Upper lobe of left lung (tissue), 6 donors: Measurements from ENCODE around the gene AHSG. TPM values are rescaled to one million over a fixed set of nuclear protein-coding genes. Genes with fewer than 3 reads are reported as not detected.

ENCODE experiments used
- ATAC-seq, 2 donors: fragments of 200-7000 bp; cut with Tn5 transposase; one replicate each; pipeline ENCODE4 v1.9.1; 2022; ENCODE audit warnings: mild to moderate bottlenecking in 2 of 2, moderate library complexity in 2 of 2; ENCODE audit not compliant: low FRiP score in 2 of 2
- DNase-seq, 2 donors: peaks; one replicate each; pipeline ENCODE4 v3.0.0-alpha.2; 2019 to 2020
- H3K27ac ChIP-seq, 4 donors: fragments of 200-600 bp; sonication (generic); one replicate each; pipeline ENCODE4 v1.5.1; 2016 to 2019
- H3K27me3 ChIP-seq, 4 donors: fragments of 200-600 bp; sonication (generic); one replicate each; pipeline ENCODE4 v1.5.1; 2017 to 2019
- H3K36me3 ChIP-seq, 4 donors: fragments of 200-600 bp; sonication (generic); one replicate each; pipeline ENCODE4 v1.5.1; 2016 to 2019
- H3K4me1 ChIP-seq, 4 donors: fragments of 200-600 bp; sonication (generic); one replicate each; pipeline ENCODE4 v1.5.1; 2018 to 2019
- H3K4me3 ChIP-seq, 4 donors: fragments of 200-600 bp; sonication (generic); one replicate each; pipeline ENCODE4 v1.5.1; 2017 to 2019; ENCODE audit warnings: mild to moderate bottlenecking in 2 of 4, moderate library complexity in 1 of 4
- H3K9me3 ChIP-seq, 4 donors: fragments of 200-600 bp; sonication (generic); one replicate each; pipeline ENCODE4 v1.5.1; 2018 to 2019
- EP300 ChIP-seq, 4 donors: sonication (generic); formaldehyde crosslinking; IDR thresholded peaks; one replicate each; pipeline ENCODE4 v1.5.1; 2017; ENCODE audit warnings: antibody characterized with exemption in 4 of 4, control low read depth in 2 of 4
- POLR2A ChIP-seq, 4 donors: fragments of 450-650 bp; IDR thresholded peaks; one replicate each; pipeline ENCODE4 v1.5.1; 2016 to 2017; ENCODE audit warnings: antibody characterized with exemption in 4 of 4, mild to moderate bottlenecking in 2 of 4
- POLR2AphosphoS5 ChIP-seq, 2 donors: sonication (generic); formaldehyde crosslinking; IDR thresholded peaks; one replicate each; pipeline ENCODE4 v1.5.1; 2017; ENCODE audit warnings: antibody characterized with exemption in 2 of 2
- WGBS, 2 donors: methylation state at CpG; one replicate each; pipeline ENCODE4 v1.1.5; 2017 to 2018; 5-methylcytosine and 5-hydroxymethylcytosine counted together
- total RNA-seq, 6 donors: library from RNA; depleted of rRNA in 4 of 6; stranded (reverse); fragments of >200 nt in 4 of 6; gene quantifications; one replicate each; pipeline versions ENCODE4 v1.1.0 to v1.2.1, GENCODE V29; 2016 to 2021
- TF ChIP-seq, protein P1 (sequence below), 6 experiments: fragments of 450-650 bp in 4 of 6; fragments of 200-600 bp in 2 of 6; sonication (generic) in 2 of 6; IDR thresholded peaks; one replicate each; pipeline ENCODE4 v1.5.1; 2016 to 2019; ENCODE audit warnings: antibody characterized with exemption in 6 of 6
- donor health status: DM: no; HTN: no; CAD: no; lungs with moderate emphysema.
- donor health status: DM: no; HTN: yes; CAD: no; lungs with severe emphysema.

AHSG gene
- total RNA-seq, 6 donors from 2014 or later, result 1.1 to 1.5 TPM; not detected in 4

DNA sequence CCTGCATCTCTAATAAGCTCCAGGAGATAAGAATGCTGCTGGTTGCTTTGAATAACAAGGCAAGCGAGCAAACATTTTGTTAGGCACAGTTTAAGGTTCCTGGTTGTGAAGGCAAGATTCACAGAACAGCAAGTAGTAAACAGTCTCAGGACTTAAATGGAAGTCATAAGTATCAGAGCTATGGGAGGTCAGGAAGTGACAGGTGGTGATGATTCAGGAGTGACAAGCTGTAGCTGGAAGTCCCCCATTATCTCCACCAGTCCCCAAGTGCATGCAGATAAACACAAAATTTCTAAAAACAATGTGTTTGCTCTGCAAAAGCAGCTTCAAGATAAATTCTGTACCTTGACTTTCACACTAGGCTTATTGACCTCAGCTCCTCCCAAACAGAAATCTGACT is 30.6 kb downstream of the AHSG start:
- Histone ChIP-seq H3K27me3 (no peaks in the 10 kb centered on the region), H3K4me1 (peaks cover 0 to 14% (median 3%) of the 10 kb centered on the region in 4 donors), H3K27ac (no peak overlapping the region), H3K36me3 (no peaks in the 10 kb centered on the region), H3K4me3 (no peak overlapping the region), H3K9me3 (no peaks in the 10 kb centered on the region)
- TF ChIP-seq POLR2AphosphoS5 (IDR thresholded peaks at IDR 0.05) (no peak), POLR2A (IDR thresholded peaks at IDR 0.05) (no peak), EP300 (IDR thresholded peaks at IDR 0.05) (no peak)
- TF ChIP-seq, protein P1, sequence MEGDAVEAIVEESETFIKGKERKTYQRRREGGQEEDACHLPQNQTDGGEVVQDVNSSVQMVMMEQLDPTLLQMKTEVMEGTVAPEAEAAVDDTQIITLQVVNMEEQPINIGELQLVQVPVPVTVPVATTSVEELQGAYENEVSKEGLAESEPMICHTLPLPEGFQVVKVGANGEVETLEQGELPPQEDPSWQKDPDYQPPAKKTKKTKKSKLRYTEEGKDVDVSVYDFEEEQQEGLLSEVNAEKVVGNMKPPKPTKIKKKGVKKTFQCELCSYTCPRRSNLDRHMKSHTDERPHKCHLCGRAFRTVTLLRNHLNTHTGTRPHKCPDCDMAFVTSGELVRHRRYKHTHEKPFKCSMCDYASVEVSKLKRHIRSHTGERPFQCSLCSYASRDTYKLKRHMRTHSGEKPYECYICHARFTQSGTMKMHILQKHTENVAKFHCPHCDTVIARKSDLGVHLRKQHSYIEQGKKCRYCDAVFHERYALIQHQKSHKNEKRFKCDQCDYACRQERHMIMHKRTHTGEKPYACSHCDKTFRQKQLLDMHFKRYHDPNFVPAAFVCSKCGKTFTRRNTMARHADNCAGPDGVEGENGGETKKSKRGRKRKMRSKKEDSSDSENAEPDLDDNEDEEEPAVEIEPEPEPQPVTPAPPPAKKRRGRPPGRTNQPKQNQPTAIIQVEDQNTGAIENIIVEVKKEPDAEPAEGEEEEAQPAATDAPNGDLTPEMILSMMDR (IDR thresholded peaks at IDR 0.05), result no peak
- 77 to 82% methylated on average over 1 of the region's 1 CpG for WGBS, 2 donors
- ATAC-seq (no peak), DNase-seq (no peak)

DNA sequence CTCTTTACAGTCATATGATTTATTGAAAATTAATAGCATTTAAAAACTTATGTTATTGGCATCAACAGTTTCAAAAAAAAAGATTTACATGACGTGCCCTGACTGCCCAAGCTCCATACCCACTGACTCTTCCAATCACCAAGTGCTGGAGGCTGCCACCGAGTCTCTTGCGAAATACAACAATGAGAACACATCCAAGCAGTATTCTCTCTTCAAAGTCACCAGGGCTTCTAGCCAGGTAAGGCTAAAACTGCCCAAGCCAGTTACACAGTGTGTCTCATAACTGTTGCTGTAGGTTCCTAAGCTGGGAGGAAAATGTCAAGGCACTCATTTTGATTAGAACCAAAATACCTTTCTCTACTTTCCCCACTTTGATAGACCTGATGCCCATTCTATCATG is 31.8 kb downstream of the AHSG start:
- WGBS, 2 donors, result 49 to 65% methylated on average over 3 of the region's 3 CpGs
- no peak overlapping the region for H3K4me3 ChIP-seq
- DNase-seq (peak in 1 of 2 donors; percentile 70), ATAC-seq (peak in 1 of 2 donors; percentile 56)
- peaks cover 0 to 14% (median 3%) of the 10 kb centered on the region in 4 donors for H3K4me1 ChIP-seq
- no peaks in the 10 kb centered on the region for H3K9me3 ChIP-seq
- no peaks in the 10 kb centered on the region for H3K27me3 ChIP-seq
- TF ChIP-seq, protein P1 (IDR thresholded peaks at IDR 0.05), result no peak
- TF ChIP-seq POLR2A (IDR thresholded peaks at IDR 0.05) (no peak), POLR2AphosphoS5 (IDR thresholded peaks at IDR 0.05) (no peak), EP300 (IDR thresholded peaks at IDR 0.05) (no peak)
- no peak overlapping the region for H3K27ac ChIP-seq
- no peaks in the 10 kb centered on the region for H3K36me3 ChIP-seq

DNA sequence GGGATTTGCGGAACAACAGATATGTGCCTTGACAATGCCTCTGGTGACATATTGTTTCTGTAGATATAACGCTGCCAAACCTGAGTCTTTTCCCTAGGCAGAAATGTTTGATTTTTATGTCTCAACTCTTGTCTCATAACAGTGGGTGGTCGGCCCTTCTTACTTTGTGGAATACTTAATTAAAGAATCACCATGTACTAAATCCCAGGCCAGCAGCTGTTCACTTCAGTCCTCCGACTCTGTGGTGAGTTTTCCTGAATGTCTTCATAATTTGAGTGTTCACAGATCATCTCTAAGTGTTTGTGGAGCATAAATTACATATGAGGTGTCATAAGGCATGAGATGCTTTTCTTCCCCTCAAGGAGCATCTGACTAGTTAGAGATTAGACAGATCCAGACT is 33.2 kb downstream of the AHSG start:
- 94 to 96% methylated on average over 4 of the region's 4 CpGs for WGBS, 2 donors
- TF ChIP-seq, protein P1 (IDR thresholded peaks at IDR 0.05), result no peak
- no peaks in the 10 kb centered on the region for H3K27me3 ChIP-seq
- peaks cover 0 to 4% (median 0%) of the 10 kb centered on the region in 4 donors for H3K4me1 ChIP-seq
- H3K36me3 ChIP-seq, result no peaks in the 10 kb centered on the region
- no peak for DNase-seq
- ATAC-seq, result no peak
- H3K4me3 ChIP-seq, result no peak overlapping the region
- H3K9me3 ChIP-seq, result no peaks in the 10 kb centered on the region
- H3K27ac ChIP-seq, result no peak overlapping the region

DNA sequence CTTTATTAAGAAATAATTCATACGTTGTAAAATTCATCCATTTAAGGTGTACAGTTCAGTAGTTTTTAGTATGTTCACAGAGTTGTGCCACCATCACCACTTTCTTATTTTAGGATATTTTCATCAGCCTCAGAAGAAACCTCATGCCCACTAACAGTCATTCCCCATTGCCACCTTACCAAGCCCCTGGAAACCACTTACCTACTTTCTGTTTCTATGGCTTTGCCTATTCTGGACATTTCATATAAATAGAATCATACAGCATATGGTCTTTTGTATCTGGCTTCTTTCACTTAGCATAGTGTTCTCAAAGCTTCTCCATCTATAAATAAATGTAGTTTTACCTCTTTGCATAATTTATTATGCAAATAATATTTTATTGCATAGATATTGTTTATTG is 34.0 kb downstream of the AHSG start:
- Histone ChIP-seq H3K4me3 (no peak overlapping the region), H3K27ac (no peak overlapping the region), H3K4me1 (no peaks in the 10 kb centered on the region), H3K27me3 (peaks cover 0 to 3% (median 0%) of the 10 kb centered on the region in 4 donors), H3K36me3 (no peaks in the 10 kb centered on the region), H3K9me3 (no peaks in the 10 kb centered on the region)
- TF ChIP-seq, protein P1 (IDR thresholded peaks at IDR 0.05), result no peak
- TF ChIP-seq POLR2AphosphoS5 (IDR thresholded peaks at IDR 0.05) (no peak), EP300 (IDR thresholded peaks at IDR 0.05) (no peak), POLR2A (IDR thresholded peaks at IDR 0.05) (no peak)
- 88 to 93% methylated on average over 1 of the region's 1 CpG for WGBS, 2 donors
- DNase-seq (no peak), ATAC-seq (no peak)

DNA sequence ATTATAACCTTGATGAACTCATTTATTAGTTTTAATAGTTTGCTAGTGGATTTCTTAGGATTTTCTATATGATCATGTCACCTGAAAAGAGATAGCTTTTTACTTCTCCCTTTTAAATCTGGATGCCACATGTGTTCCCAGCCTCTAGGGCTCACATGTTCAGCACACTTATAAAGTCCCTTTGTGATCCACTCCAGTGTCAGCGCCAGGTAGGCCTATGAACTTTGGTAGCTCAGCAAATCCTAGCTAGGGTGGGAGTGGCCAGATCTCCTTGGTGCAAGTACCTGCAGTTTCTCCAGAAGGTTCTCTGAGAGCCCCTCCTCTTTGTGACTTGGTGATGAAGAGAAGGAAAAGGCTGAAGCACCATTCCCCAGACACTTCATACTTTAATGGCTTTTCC is 36.0 kb downstream of the AHSG start:
- H3K27me3 ChIP-seq, result peaks cover 0 to 3% (median 0%) of the 10 kb centered on the region in 4 donors
- no peak for DNase-seq
- 79 to 86% methylated on average over 1 of the region's 1 CpG for WGBS, 2 donors

More for the DNA sequence above, 36.0 kb downstream of the AHSG start:
- Histone ChIP-seq H3K4me3 (no peak overlapping the region), H3K4me1 (no peaks in the 10 kb centered on the region), H3K9me3 (no peaks in the 10 kb centered on the region), H3K36me3 (no peaks in the 10 kb centered on the region), H3K27ac (no peak overlapping the region)
- no peak for TF ChIP-seq POLR2A (IDR thresholded peaks at IDR 0.05)
- no peak for TF ChIP-seq POLR2AphosphoS5 (IDR thresholded peaks at IDR 0.05)
- TF ChIP-seq, protein P1 (IDR thresholded peaks at IDR 0.05), result no peak
- no peak for TF ChIP-seq EP300 (IDR thresholded peaks at IDR 0.05)
- ATAC-seq, result no peak
